SK-N-MC (cell line): ENCODE measurements around the gene CDHR5.

Experiments used
- EZH2 ChIP-seq: fragments of 200-600 bp; sonication (generic); IDR thresholded peaks from one replicate; pipeline ENCODE4 v1.6.1; 2017; ENCODE audit warnings: antibody characterized with exemption
- FOXP2 ChIP-seq: optimal IDR thresholded peaks from 2 replicates; pipeline ENCODE3; 2011; ENCODE audit warnings: mild to moderate bottlenecking, moderate library complexity; ENCODE audit not compliant: insufficient read depth; ENCODE audit errors: extremely low read length, control extremely low read depth
- POLR2AphosphoS5 ChIP-seq: IDR thresholded peaks from 2 replicates; pipeline ENCODE4 v1.6.1; 2012; ENCODE audit warnings: mild to moderate bottlenecking, low read depth, low read length, borderline replicate concordance

DNA sequence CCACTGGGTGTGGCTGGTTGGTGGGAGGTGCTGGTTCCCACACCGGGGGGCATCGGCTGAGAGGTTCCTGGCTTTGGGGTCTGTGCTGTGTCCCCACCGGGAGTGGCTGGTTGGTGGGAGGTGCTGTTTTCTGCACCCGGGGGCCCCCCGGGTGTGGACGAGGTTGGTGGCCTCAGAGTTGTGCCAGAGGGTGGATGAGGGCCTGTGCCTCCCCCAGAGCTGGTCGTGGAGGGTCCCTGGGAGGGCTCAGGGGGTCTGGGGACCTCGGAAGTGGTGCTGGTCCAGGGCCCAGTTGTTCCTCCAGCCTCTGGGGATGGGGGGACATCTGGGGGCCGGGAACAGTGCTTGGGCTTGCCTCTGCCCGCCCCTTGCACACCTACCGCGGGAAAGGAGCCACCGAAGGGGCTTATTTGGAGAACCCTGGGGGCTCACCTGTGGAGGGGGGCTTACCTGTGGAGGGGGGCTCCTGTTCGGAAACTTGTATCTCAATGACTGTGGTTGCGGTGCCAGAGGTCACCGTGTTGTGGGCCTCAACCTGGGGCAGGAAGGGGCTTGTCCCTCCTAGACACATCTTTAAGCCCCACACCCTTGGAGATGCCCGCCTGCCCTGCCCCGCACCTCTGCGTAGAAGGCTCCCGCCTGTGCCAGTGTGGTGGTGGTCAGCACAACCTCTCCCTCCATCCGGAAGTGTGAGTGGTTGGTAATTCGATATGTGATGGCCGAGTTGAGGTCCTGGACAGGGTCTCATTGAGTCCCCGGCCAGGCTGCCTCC, 5.7 kb downstream of the CDHR5 start:
- TF ChIP-seq EZH2 (no peak), POLR2AphosphoS5 (no peak), FOXP2 (no peak)
